GM19043 (cell line): ENCODE results near the gene PPP2R5A.
"Not testable (repeated sequence)": the region's sequence is repeated elsewhere in the genome, so short reads cannot be mapped to it uniquely, and the experiment has no call there.

ENCODE experiments used
- ATAC-seq: cut with Tn5 transposase; IDR thresholded peaks from one replicate; pipeline ENCODE4 v1.9.1; 2021; ENCODE audit warnings: low read depth; ENCODE audit not compliant: unreplicated experiment

PPP2R5A gene

GRCh38 chr1:212294983-212295382 lies 9.8 kb downstream of the PPP2R5A start:
- ATAC-seq, result no peak

DNA sequence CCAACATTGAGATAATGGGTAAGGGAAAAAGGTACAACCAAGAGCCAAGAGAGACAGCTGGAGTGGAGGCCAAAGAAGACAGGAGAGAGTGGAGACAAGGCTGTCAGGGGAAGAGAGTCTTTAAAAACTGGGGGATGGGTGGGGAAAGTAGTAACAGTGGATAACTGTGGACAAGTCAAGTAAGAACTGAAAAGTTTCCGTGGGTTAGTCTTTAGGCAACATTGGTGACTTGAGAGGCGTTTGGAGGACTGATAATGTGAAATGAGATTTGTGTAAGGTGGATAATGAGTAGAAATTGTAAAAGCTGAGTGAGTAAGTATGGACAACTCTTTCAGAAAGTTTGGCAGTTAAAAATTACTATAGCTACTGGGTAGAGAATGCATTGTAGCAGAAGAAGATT lies 10.4 kb downstream of the PPP2R5A start:
- ATAC-seq, result no peak

DNA sequence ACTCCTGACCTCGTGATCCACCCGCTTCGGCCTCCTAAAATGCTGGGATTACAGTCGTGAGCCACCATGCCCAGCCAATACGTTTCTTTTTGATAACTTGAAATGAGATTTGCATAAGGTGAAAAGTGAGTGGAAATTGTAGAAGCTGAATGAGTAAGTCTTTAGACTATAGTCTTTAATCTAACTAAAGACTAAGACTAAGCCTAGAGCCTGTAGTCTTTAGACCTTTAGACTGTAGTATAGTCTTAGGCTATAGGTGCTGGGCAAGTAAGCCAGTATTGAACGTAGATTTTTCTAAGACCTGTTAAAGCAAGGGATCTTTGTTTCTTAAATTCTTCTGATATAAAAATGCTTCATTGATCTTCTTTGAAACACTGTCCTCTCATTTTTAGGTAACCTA lies 12.1 kb downstream of the PPP2R5A start:
- ATAC-seq, result no peak

DNA sequence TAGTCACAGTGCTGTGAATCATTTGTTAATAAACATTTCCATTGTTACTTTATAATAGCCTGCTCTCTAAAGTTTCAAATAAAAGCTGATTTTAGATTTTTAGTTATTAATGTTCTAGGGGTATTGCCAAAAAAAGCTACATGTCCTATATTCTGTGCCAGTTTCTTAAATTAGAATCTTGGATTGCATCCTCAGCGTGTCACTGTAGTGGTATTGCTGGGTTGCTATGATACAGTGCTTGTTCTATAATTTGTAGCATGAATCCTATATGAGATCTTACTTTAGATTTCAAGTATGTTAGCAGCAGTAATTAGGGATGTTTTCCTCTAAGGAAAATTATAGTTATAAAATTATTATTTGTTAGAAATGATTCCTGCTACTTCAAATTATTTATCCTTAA lies 16.4 kb downstream of the PPP2R5A start:
- ATAC-seq, result no peak

DNA sequence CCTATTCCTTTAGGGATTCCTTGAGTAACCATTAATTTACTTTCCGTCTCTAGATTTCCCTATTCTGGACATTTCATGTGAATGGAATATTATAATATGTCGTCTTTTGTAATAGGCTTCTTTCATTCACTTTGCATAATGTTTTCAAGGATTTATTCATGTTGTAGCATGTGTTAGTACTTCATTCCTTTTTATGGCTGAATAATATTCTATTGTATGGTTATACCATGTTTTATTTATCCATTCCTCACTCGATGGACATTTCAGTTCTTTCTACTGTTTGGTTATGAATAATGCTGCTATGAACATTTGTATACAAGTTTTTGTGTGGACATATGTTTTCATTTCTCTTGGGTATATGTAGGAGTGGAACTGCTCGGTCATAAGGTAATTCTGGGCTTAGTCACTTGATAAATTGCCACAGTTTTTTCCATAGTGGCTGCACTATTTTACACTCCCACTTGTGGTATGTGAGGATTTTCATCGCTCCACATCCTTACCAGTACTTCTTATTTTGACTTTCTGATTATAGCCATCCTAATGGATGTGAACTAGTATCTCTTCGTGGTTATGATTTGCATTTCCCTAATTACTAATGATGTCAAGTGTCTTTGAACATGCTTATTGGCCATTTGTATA lies 17.7 kb downstream of the PPP2R5A start:
- no peak for ATAC-seq

- no peak for ATAC-seq
These were observed 20.1 kb downstream of the PPP2R5A start for GRCh38 chr1:212305342-212305741.

DNA sequence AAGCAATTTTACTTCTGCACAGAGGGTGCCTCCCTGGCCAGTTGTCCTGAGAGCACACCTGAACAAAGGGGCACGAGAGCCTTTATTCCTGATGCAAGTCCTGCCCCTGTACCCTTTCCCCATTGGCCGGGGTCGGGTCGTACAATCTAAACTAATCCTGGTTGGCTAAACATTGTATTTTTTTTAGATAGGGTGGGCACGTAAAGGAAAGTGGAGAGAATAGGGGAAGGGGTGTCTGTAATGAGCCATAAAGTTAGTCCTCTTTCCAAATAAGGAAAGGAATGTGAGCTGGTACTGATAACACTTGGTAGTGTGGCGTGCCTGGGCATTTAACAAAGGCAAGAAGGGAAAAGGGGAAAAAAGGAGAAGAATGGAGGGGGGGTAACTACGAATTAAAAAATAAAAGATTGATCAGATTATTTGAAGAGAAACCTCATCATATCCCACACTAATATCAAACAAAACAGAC lies 20.8 kb downstream of the PPP2R5A start:
- ATAC-seq, result not testable (repeated sequence)

GRCh38 chr1:212309967-212310366 lies 24.8 kb downstream of the PPP2R5A start:
- ATAC-seq, result no peak

- ATAC-seq, result no peak
These were observed 25.2 kb downstream of the PPP2R5A start for GRCh38 chr1:212310383-212310782.

DNA sequence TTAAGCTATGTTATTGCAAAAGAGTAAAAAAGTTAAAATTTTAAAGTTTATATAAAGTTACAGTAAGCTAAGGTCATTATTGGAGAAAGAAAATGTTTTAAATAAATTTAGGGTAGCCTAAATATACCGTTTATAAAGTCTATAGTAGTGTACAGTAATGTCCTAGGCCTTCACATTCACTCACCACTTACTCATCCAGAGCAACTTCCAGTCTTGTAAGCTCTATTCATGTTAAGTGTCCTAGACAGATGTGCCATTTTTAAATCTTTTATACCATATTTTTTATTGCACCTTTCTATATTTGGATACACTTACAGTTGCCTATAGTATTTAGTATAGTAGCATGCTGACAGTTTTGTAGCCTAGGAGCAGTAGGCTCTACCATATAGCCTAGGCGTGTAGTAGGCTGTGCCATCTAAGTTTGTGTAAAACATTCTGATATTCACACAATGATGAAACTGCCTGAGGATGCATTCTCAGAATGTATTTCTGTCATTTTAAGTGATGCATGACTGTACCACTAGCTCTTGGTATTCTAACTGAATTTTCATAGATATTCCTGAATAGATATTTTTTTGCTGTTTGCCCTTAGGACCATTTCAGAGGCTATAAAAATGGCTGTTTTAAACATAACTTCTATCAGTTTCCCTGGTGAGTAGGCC lies 26.8 kb downstream of the PPP2R5A start:
- ATAC-seq, result no peak

GRCh38 chr1:212313616-212314015 lies 28.4 kb downstream of the PPP2R5A start:
- no peak for ATAC-seq

DNA sequence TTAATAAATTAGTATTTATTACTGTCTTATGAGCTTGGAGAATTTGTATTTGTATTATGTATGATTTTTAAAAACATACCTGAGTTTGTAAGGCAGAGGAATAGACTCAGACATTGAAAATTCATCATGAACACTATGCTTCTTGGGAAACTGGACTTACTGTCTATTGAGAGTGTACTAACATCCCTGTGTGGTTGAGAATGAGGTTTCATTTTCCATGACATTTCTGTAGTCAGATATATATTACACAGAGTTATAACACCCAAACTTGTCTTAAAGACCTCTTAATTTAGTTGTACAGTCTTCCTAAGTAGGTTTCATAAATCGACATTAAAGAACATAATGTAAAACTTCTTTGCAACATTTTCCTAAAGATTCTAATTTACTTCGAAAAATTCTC lies 30.0 kb downstream of the PPP2R5A start:
- no peak for ATAC-seq

DNA sequence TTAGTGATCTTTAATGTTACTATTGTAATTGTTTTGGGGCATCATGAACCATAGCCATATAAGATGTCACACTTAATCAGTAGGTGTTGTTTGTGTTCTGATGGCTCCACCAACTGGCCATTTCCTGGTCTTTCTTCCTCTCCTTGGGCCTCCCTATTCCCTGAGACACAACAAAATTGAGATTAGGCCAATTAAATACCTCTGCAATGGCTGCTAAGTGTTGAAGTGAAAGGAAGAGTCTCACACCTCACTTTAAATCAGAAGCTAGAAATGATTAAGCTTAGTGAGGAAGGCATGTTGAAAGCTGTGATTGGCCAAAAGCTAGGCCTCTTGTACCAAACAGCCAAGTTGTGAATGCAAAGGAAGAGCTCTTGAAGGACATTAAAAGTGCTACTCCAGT lies 30.7 kb downstream of the PPP2R5A start:
- no peak for ATAC-seq

DNA sequence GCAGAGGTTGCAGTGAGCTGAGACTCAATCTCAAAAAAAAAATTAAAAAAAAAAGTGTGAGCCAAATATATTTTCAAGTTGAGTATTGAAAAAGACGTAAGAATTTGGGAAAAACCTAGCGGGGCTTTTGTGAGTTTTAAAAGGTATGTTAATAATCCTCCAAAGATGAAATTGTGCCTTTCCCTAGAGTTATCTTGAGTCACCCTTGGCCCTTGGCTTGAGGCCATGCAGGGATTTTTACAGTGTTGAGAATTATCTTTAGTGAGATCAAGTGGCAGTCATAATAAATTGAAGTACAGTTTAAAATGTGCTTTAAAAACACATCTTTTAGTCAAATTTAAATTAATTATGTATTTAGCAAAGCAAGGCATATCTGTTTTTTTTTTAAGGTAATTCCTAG lies 32.7 kb downstream of the PPP2R5A start:
- no peak for ATAC-seq

DNA sequence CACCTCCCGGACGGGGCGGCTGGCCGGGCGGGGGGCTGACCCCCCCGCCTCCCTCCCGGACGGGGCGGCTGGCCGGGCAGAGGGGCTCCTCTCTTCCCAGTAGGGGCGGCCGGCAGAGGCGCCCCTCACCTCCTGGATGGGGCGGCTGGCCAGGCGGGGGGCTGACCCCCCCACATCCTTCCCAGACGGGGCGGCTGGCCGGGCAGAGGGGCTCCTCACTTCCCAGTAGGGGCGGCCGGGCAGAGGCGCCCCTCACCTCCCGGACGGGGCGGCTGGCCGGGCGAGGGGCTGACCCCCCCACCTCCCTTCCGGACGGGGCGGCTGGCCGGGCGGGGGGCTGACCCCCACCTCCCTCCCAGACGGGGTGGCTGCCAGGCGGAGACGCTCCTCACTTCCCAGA lies 35.8 kb downstream of the PPP2R5A start:
- ATAC-seq, result not testable (repeated sequence)

GRCh38 chr1:212323066-212323465 lies 37.9 kb downstream of the PPP2R5A start:
- no peak for ATAC-seq

- no peak for ATAC-seq
These were observed 41.3 kb downstream of the PPP2R5A start for GRCh38 chr1:212326541-212326940.

DNA sequence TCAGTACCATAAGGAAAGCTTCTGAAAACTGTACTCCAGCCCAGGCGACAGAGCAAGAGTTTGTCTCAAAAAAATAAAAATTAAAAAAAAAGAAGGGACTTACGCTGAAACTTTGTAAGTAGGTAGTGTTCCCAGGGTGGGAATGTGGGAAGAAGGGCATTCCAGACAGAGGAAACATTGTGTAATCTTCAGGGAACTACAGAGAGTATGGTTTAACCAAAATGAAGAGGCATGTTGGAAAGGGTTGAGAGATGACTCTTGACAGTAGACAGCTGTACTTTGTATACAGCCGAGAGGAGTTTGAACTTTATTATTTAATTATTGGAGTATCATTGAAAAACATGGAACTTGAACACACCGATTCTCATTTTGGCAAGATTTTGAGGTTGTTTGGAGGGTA lies 43.0 kb downstream of the PPP2R5A start:
- ATAC-seq, result no peak

DNA sequence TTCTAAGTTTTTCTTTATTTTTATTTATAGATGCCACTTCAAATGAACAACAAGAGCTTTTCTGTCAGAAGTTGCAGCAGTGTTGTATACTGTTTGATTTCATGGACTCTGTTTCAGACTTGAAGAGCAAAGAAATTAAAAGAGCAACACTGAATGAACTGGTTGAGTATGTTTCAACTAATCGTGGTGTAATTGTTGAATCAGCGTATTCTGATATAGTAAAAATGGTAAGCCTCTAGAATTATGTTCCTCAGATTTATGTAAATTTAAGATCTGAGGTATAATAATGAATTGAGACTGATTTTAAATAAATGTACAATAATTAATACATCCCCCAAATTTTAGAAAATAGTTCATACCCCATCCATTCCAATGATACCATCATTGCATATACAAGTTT lies 43.9 kb downstream of the PPP2R5A start:
- no peak for ATAC-seq

- no peak for ATAC-seq
These were observed 55.9 kb downstream of the PPP2R5A start for GRCh38 chr1:212341090-212341489.

DNA sequence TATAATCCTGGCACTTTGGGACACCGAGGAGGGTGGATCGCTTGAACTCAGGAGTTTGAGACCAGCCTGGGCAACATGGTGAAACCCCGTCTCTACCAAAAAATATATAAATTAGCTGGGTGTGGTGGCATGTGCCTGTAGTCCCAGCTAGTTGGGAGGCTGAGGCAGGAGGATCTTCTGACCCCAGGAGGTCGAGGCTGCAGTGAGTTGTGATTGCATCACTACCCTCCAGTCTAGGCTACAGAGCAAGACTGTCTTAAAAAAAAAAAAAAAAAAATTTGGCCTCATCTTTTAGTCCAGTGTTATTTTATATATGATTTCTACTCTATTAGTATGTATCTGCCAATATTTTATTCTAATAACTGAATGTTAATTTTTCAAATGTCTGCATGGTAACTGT lies 59.7 kb downstream of the PPP2R5A start:
- ATAC-seq, result no peak

- ATAC-seq, result no peak
These were observed 61.4 kb downstream of the PPP2R5A start for GRCh38 chr1:212346601-212347000.
